GM18502 (cell line): ENCODE measurements around the gene NUP205.

Experiments
- ATAC-seq: cut with Tn5 transposase; IDR thresholded peaks from one replicate; pipeline ENCODE4 v1.9.1; 2021; ENCODE audit warnings: mild to moderate bottlenecking; ENCODE audit not compliant: unreplicated experiment, poor library complexity

The NUP205 gene

GRCh38 chr7:135557455-135558336 is at the start of gene NUP205:
NUP205 (plus strand) TSS chr7:135557917; CDS start chr7:135557945, 28 bp downstream.
- ATAC-seq, result peak; percentile 72

- peak; percentile 28 for ATAC-seq
Observed at GRCh38 chr7:135508883-135509588, 48.7 kb upstream of the NUP205 start.

DNA sequence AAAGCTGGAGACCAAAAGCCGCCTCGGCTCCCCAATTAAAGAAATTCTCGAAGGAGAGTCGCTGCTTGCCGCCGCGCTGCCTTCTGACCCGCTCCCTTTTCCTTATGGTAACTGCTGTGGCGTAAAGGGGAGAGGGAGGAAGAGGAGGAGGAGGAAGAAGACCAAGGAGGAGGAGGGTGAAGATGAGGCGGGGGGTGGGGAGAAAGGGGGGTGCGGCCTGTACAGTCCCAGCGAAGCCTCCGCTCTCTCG is 48.2 kb upstream of the NUP205 start:
- no peak for ATAC-seq

DNA sequence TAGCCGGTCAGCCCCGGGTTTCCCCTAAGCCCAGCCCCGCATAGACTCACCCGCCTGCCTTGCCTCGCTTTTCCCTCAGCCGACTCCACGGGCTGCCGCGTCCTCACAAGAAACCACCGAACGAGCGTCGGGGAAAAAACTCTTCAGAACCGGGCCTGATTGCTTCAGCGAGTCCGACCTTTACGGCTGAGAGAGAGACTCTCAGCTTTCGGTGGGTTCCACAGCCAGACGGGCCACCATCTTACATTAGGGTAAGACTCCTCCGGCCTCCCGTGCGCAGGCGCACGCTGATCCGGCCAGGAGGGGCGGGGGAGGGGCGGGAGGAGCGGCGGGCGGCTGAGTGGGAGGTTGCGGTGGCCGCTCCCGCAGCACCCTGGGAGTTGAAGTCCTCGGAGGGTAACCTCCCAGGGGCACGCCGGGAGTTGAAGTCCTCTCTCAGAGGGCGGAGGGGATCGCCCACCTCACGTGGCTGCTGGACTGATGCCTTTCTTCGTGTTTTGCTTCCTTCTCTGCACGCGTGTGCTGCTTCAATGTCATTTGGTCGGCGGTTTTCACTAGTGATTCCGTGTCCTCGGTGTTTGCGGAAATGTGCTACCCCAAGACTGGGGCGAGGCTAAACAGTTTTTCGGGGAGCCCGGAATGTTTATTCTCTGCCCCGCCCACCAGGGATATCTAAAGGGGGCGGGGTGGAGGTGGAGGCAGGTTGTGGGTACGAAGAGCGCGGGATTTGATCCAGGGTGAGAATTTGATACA is 47.7 kb upstream of the NUP205 start, which contains the start of gene CNOT4:
TSS of gene CNOT4 (minus strand) at position 264 of the 753 bp plus-strand sequence. CDS start 71,771 bp downstream, outside the sequence.
- ATAC-seq, result peak; percentile 96

- no peak for ATAC-seq
Observed at GRCh38 chr7:135510592-135511183, 47.0 kb upstream of the NUP205 start.

DNA sequence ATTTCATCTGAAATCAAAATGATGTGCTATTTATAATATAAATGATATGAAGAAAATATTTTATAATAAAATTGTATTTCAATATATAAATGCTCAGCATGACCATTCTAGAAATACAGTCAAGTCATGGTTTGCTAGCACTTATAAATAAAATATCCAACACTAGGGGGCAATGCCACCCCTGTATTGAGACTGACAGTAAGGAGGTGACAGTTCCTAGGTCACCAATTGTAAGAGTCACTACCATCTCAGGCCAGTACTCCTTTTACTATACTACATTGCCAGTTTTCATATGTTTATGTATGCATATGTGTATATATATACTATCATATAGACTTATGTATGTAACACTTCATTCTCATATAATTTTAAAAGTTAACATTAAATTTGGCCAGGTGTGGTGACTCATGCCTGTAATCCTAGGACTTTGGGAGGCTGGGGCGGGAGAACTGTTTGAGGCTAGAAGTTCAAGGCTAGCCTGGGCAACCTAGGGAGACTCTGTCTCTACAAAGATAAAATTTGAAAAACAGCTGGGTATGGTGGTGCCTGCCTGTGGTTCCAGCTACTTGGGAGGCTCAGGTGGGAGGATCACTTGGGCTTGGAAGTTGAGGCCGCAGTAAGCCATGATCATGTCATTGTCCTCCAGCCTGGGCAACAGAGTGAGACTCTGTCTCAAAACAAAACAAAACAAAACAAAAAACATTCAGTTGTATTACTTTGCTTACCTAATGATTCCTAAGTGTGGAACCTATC is 45.4 kb upstream of the NUP205 start:
- ATAC-seq, result peak; percentile 38

DNA sequence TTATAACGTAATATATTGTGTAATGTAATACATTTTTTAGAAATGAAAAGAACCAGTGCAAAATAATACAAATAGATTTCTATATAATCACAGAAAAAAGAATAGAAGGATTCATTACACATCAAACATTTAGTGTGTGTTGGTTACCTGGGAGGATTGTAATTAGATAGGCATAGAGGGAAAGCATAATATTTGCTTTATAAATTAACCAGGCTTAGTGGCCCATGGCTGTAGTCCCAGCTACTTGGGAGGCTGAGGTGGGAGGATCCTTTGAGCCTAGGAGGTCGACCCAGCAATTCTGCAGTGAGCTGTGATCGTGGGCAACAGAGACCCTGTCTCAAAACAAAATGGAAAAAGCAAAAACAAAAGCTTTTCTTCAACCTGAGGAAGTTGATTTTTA is 42.9 kb upstream of the NUP205 start:
- no peak for ATAC-seq

DNA sequence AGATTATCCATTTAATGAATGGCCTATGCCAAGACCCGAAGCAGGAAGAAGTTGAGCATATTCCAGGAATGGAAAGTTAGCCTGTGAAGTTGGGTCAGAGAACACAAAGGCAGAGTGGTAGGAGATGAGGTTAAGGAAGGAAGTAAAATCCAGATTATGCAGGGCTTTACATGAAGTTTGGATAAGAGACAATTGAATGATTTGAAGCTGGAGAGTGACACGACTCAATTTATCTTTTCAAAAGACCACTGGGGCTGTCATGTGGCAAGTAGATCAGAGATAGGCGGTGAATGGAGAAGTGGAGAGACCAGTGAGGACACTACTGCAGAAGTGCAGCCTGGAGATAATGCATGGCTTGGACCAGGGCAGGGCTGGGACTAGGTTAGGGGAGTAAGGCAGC is 40.7 kb upstream of the NUP205 start:
- no peak for ATAC-seq

GRCh38 chr7:135518748-135519147 is 39.0 kb upstream of the NUP205 start:
- no peak for ATAC-seq

- ATAC-seq, result no peak
Observed at GRCh38 chr7:135519233-135519688, 38.5 kb upstream of the NUP205 start.

- no peak for ATAC-seq
Observed at GRCh38 chr7:135519871-135520270, 37.8 kb upstream of the NUP205 start.

DNA sequence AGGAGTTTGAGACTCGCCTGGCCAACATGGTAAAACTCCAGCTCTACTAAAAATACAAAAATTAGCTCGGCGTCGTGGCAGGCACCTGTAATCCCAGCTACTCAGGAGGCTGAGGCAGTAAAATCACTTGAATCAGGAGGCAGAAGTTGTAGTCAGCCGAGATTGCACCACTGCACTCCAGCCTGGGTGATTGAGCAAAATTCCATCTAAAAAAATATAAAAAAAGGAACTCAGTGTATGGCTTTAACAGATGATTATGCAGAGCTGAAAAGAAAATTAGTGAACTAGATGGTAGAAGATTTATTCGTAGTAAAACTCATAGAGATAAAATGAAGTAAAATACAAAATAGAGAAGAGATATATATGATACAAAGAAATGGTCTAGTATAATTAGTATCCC is 35.2 kb upstream of the NUP205 start:
- no peak for ATAC-seq

- ATAC-seq, result no peak
Observed at GRCh38 chr7:135523146-135523545, 34.6 kb upstream of the NUP205 start.

DNA sequence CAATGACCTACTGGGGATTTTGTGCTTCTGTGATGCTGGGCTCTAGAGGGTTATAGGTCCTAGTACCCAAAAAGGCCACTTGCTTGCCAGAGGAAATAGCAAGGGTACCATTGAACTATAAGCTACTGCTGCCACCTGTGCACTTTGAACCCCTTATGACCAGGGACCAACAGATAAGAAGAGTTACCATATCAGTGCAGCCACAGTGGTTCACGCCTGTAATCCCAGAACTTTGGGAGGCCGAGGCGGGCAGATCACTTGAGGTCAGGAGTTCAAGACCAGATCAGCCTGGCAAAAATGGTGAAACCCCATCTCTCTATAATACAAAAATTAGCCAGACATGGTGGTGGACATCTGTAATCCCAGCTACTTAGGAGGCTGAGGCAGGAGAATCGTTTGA is 32.3 kb upstream of the NUP205 start:
- ATAC-seq, result no peak

DNA sequence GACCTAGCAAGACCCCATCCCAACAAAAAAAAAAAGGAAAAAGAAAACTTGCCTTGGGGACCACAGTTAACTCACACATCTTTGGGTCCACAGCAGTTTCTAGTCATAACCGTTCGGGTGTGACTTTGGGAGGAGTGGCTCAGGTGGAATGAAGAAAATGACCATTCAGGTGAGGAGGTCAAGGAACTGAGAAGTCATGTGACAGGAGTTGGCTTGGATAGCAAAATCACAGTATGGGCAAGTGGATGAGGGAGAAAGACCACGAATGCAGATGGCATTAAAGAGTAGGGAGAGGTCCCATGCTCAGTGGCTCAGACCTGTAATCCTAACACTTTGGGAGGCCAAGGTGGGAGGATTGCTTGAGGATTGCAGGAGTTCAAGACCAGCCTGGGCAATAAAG is 30.7 kb upstream of the NUP205 start:
- no peak for ATAC-seq

DNA sequence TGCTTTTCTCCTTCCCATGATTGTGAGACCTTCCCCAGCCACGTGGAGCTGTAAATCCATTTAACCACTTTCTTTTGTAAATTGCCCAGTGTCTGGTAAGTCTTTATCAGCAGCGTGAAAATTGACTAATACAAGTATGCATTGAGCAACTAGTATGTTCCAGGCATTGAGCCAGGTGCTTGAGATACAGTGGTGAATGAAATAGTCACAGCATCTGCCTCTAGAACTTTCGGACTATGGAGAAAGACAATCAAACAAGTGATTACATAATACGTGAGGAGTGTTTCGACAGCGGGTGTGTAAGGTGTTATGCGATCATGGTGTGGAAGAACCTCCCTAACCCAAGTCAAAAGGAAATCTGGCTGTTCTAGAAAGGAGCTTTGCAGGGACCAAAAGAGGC is 21.6 kb upstream of the NUP205 start:
- no peak for ATAC-seq

DNA sequence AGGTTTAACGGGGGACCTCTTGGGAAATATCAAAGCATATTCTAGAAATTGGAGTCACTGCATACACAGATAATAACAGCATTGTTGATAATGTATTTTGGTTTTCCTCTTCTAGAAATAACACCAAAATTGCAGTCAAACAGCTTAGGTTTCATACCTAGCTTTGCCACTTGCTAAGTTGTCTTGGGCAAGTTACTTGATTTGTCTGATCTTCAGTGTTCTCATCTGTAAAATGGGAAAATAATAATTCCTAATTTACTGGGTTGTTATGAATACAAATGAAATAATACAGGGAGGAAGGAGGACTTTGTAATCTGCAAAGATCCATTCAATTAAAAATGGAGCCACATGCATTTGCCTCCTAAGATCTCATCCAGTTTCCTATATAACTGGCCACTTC is 20.3 kb upstream of the NUP205 start:
- ATAC-seq, result no peak

DNA sequence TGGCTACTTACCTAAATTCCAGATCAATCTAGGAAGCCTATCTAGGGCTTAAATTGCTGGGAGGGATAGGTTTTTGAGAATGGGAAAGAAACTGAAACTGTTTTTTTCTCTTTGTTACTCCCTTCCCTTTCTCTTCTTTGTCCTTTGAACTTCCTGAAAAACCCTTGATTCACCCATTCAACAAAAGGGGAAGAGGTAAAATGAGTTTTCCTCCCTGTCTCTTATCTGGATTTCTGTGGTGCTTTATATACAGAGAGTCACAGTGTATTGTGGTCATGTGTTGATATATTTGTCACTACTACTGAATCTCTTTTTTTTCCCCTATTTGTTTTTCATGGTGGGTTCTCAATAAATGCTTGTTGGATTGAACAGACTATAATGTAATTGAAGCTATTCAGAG is 19.8 kb upstream of the NUP205 start:
- ATAC-seq, result no peak

DNA sequence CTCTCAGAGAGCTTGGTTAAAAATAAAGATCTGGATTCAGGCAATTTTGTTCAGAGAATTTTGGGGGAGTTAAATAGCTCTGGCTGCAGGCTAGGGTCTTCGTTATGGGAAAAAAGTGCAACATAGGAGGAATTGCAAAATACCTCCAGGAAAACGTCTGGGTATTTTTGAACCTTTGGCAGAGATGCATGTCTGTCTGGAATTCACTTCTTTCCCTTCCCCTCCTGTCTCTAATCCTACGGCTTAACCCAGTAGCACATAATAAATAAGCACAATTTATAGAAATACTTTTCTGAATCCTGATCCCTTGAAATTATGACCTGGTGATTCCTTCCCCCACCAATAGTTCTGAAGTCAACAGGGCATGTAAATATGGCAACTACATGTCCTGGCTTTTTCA is 19.3 kb upstream of the NUP205 start:
- no peak for ATAC-seq

DNA sequence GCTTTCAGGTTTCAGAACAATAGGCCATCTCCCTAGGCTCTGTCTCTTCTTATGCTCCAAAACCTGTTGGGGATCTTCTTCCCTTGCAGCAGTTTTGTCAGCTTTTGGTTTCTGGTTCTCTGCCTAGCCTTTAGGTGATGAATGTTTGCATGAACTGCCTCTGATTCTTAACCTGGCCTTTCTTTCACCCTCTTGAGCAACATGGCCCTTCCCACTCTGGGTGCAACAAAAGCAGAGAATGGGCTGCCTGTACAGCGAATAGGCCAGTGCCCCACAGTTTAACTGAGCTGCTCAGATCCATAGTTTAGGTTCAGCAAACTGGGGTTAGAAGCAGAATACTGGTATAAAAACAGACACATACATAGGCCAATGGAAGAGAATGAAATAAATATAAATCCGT is 18.1 kb upstream of the NUP205 start:
- no peak for ATAC-seq
